Neural crest cell (in vitro differentiated cells): ENCODE measurements around the gene EFL1. TPM values are rescaled to one million over a fixed set of nuclear protein-coding genes. Genes with fewer than 3 reads are reported as not detected.

Experiments
- DNase-seq: peaks from one replicate; pipeline ENCODE4 v3.0.0; 2021; ENCODE audit warnings: low read depth, mixed read lengths, low spot score
- H3K27ac Mint-ChIP-seq: one replicate; pipeline ENCODE4 v1.8.0; 2021; ENCODE audit warnings: mild to moderate bottlenecking, mixed read lengths; ENCODE audit not compliant: unreplicated experiment
- H3K27me3 Mint-ChIP-seq: 2 replicates; pipeline ENCODE4 v1.8.0; 2021; ENCODE audit warnings: low read depth, mild to moderate bottlenecking, mixed read lengths
- H3K36me3 Mint-ChIP-seq: 2 replicates; pipeline ENCODE4 v1.8.0; 2021; ENCODE audit warnings: low read depth, mild to moderate bottlenecking, mixed read lengths
- H3K4me1 Mint-ChIP-seq: 2 replicates; pipeline ENCODE4 v1.8.0; 2021; ENCODE audit warnings: mixed read lengths
- H3K4me3 Mint-ChIP-seq: one replicate; pipeline ENCODE4 v1.8.0; 2021; ENCODE audit warnings: mild to moderate bottlenecking, mixed read lengths
- H3K9me3 Mint-ChIP-seq: 2 replicates; pipeline ENCODE4 v1.8.0; 2021; ENCODE audit warnings: mixed read lengths
- total RNA-seq: library from RNA; stranded (reverse); gene quantifications from 2 replicates; pipeline ENCODE4 v1.2.1, GENCODE V29; 2021
- TF ChIP-seq, protein P1 (sequence below): fragments of 200-600 bp; sonication (generic); conservative IDR thresholded peaks from 2 replicates; pipeline ENCODE4 v1.5.0; 2021; ENCODE audit warnings: antibody characterized with exemption, mild to moderate bottlenecking

Gene EFL1
- total RNA-seq, 1 donor from 2014 or later: 28.5 TPM

DNA sequence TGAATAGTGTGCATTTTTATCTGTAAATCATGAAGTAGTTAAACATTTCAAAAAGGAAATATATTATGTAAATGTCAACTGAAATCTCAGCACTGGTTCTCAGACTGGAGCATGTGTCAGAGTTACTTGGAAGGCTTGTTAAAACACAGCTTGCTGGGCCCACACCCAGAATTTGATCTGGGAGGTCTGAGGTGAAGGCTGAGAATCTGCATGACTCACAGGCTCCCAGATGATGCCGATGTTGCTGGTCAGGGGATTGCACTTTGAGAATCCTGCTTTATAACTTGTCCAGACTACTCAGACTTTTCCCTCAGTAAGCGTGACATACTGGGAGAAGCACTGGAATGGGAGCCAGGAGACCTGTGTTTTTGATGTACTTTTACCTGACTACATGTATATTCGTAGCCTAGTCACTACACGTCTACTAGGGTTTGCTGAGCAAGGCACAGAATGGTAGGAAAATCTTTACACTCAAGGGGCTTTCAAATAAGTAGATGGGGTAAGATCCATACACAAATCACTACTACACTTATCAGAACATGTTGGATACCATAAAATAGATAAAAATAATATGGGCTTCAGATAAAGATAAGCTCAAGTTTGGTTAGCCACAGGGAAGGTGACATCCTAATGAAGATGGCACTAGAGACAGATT, 139.7 kb downstream of the EFL1 start:
- Mint-ChIP-seq H3K27ac (no peak overlapping the region), H3K27me3 (no peaks in the 10 kb centered on the region), H3K4me1 (no peaks in the 10 kb centered on the region), H3K36me3 (peaks cover 9% of the 10 kb centered on the region), H3K4me3 (no peak overlapping the region), H3K9me3 (no peaks in the 10 kb centered on the region)
- no peak for DNase-seq
- TF ChIP-seq, protein P1, sequence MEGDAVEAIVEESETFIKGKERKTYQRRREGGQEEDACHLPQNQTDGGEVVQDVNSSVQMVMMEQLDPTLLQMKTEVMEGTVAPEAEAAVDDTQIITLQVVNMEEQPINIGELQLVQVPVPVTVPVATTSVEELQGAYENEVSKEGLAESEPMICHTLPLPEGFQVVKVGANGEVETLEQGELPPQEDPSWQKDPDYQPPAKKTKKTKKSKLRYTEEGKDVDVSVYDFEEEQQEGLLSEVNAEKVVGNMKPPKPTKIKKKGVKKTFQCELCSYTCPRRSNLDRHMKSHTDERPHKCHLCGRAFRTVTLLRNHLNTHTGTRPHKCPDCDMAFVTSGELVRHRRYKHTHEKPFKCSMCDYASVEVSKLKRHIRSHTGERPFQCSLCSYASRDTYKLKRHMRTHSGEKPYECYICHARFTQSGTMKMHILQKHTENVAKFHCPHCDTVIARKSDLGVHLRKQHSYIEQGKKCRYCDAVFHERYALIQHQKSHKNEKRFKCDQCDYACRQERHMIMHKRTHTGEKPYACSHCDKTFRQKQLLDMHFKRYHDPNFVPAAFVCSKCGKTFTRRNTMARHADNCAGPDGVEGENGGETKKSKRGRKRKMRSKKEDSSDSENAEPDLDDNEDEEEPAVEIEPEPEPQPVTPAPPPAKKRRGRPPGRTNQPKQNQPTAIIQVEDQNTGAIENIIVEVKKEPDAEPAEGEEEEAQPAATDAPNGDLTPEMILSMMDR: no peak

DNA sequence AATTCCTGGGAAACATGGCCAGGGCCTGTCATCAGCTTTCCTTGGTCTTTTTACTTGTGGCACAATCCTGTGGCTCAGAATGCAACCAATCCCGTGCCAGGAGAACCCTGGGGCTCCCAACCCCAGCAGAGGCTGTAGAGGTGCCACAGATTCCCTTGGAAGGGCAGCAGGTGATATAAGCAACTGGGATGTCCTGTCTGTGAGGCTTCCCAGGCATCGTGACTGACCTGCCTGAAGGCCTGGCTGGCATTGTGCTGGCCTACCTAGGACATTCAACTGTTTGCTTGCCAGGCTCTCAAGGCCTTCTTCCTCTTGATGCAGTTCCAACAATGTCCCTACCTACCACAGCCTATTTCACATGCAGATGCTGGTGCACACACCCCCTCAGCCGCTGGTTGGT, 144.5 kb downstream of the EFL1 start:
- no peaks in the 10 kb centered on the region for H3K4me1 Mint-ChIP-seq
- H3K36me3 Mint-ChIP-seq: peaks cover 8% of the 10 kb centered on the region
- H3K4me3 Mint-ChIP-seq: no peak overlapping the region
- TF ChIP-seq, protein P1: no peak
- DNase-seq: no peak
- no peaks in the 10 kb centered on the region for H3K9me3 Mint-ChIP-seq
- no peaks in the 10 kb centered on the region for H3K27me3 Mint-ChIP-seq
- H3K27ac Mint-ChIP-seq: no peak overlapping the region

DNA sequence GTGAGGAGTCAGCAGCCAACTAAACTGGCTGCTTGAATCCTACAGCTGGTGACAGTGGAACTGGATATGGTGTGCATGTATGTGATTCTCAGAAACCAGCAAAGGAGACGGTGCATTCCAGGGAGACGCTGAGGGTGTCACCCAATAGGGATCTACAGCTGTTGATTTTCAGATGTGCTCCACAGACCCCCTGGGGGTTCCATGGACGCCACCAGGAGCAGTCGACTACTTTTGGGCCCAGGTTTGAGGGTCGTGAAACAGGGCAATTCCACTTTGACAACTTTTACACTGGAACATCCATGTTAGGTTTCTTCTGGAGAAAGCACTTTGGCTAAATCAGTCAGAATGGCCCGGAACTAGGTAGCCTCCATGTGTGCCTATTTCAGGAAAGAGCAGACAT, 145.2 kb downstream of the EFL1 start:
- DNase-seq: no peak
- TF ChIP-seq, protein P1: no peak
- H3K27ac Mint-ChIP-seq: no peak overlapping the region
- H3K27me3 Mint-ChIP-seq: no peaks in the 10 kb centered on the region
- H3K4me3 Mint-ChIP-seq: no peak overlapping the region
- no peaks in the 10 kb centered on the region for H3K9me3 Mint-ChIP-seq
- no peaks in the 10 kb centered on the region for H3K4me1 Mint-ChIP-seq
- peaks cover 8% of the 10 kb centered on the region for H3K36me3 Mint-ChIP-seq

DNA sequence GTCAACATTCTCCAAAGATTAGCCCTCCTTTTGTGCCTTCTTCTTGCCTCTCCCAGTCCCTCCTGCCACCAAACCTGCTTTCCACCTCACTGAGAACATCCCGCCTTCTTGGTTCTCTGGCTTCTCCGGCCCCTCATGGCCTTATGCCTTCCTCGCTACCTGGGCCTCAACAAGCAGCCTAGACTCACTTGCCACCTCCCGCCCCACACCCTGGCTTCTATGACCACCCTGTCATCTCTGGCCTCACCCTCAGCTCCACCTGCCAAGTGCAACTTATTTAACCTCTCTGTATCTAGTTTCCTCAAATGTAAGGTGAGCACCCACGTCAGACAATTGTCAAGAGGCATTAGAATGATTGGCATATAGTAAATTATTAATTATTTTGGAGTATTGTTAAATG, 147.9 kb downstream of the EFL1 start:
- H3K9me3 Mint-ChIP-seq: peaks cover 5% of the 10 kb centered on the region
- H3K27ac Mint-ChIP-seq: no peak overlapping the region
- no peaks in the 10 kb centered on the region for H3K27me3 Mint-ChIP-seq
- TF ChIP-seq, protein P1: no peak
- no peak overlapping the region for H3K4me3 Mint-ChIP-seq
- no peak for DNase-seq
- no peaks in the 10 kb centered on the region for H3K4me1 Mint-ChIP-seq
- H3K36me3 Mint-ChIP-seq: peaks cover 9% of the 10 kb centered on the region

DNA sequence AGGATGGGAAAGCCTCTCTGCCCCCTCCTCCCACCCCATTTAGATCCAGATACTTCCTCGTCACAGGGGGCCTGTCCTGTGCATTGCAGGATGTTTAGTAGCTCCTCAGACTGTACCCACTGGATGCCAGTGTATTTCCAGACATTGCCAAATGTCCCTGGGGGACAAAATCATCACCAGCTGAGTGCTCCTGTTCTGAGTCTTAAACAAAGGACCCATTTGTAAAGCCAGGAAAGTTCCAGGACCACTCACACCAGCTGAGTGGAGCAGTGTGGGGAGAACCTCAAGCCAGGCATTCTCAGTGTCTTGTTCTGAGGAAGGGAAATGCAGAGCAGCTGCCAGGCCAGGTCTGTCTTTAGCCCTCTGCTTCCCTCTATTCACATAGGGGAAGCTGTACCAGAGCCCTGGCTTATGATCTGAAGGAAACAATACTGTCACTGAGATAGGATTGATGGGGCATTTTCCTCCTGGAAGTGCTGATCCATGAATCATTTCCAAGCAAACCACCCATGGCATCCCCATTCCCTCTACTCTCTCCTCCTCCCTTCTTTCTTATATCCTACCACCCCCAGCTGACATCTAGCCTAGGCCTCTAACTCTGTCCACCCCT, 149.3 kb downstream of the EFL1 start:
- Mint-ChIP-seq H3K27ac (no peak overlapping the region), H3K9me3 (peaks cover 5% of the 10 kb centered on the region), H3K4me3 (no peak overlapping the region), H3K4me1 (peaks cover 6% of the 10 kb centered on the region), H3K27me3 (no peaks in the 10 kb centered on the region), H3K36me3 (peaks cover 7% of the 10 kb centered on the region)
- DNase-seq: no peak
- TF ChIP-seq, protein P1: no peak
